DND-41 (cell line): ENCODE results near the gene FCRLA.
"Not testable (repeated sequence)": the region's sequence is repeated elsewhere in the genome, so short reads cannot be mapped to it uniquely, and the experiment has no call there.

Experiments
- ATAC-seq: fragments of 200-7000 bp; cut with Tn5 transposase; 3 replicates; pipeline ENCODE4 v1.9.1; 2021; ENCODE audit warnings: low read depth; ENCODE audit not compliant: insufficient read depth
- DNase-seq: peaks from one replicate; pipeline ENCODE4 v3.0.0-alpha.2; 2020
- H2AFZ ChIP-seq: 2 replicates; pipeline ENCODE4 v1.6.0; 2012; ENCODE audit warnings: low read depth, low read length
- H3K27ac ChIP-seq: 2 replicates; pipeline ENCODE4 v1.5.1; 2012; ENCODE audit warnings: low read length, inconsistent platforms
- H3K27me3 ChIP-seq: fragments of 200-600 bp; sonication (generic); 2 replicates; pipeline ENCODE4 v1.6.0; 2012; ENCODE audit warnings: low read length, mild to moderate bottlenecking, inconsistent platforms; ENCODE audit not compliant: insufficient read depth, poor library complexity
- H3K36me3 ChIP-seq: 2 replicates; pipeline ENCODE4 v1.5.1; 2012; ENCODE audit warnings: low read length, inconsistent platforms; ENCODE audit not compliant: insufficient read depth
- H3K4me1 ChIP-seq: 2 replicates; pipeline ENCODE4 v1.5.1; 2012; ENCODE audit warnings: mild to moderate bottlenecking, low read length; ENCODE audit not compliant: insufficient read depth
- H3K4me2 ChIP-seq: 2 replicates; pipeline ENCODE4 v1.6.0; 2012; ENCODE audit warnings: mild to moderate bottlenecking, moderate library complexity, low read length, inconsistent platforms; ENCODE audit not compliant: insufficient read depth
- H3K4me3 ChIP-seq, 2 experiments: fragments of 200-600 bp in 1 of 2; shearing (Covaris generic) in 1 of 2; 2 replicates each; pipeline ENCODE4 v1.5.1; 2012 to 2016; ENCODE audit warnings: inconsistent platforms in 2 of 2, low read length in 2 of 2, mild to moderate bottlenecking in 2 of 2, low read depth in 1 of 2, moderate library complexity in 1 of 2
- H3K79me2 ChIP-seq: 2 replicates; pipeline ENCODE4 v1.6.0; 2012; ENCODE audit warnings: low read length, inconsistent platforms; ENCODE audit not compliant: insufficient read depth
- H3K9ac ChIP-seq: 2 replicates; pipeline ENCODE4 v1.6.0; 2012; ENCODE audit warnings: low read depth, mild to moderate bottlenecking, inconsistent platforms, low read length, moderate library complexity
- H3K9me3 ChIP-seq: 2 replicates; pipeline ENCODE4 v1.5.1; 2012; ENCODE audit warnings: low read length, moderate library complexity, mild to moderate bottlenecking, inconsistent platforms; ENCODE audit not compliant: insufficient read depth, severe bottlenecking
- H4K20me1 ChIP-seq: 2 replicates; pipeline ENCODE4 v1.6.0; 2012; ENCODE audit warnings: low read length; ENCODE audit not compliant: insufficient read depth
- CTCF ChIP-seq: IDR thresholded peaks from 2 replicates; pipeline ENCODE4 v1.5.1; 2012; ENCODE audit warnings: borderline replicate concordance, low read length, moderate library complexity, mild to moderate bottlenecking; ENCODE audit not compliant: poor library complexity, severe bottlenecking; ENCODE audit errors: extremely low read depth
- EZH2 ChIP-seq: IDR thresholded peaks from 3 replicates; pipeline ENCODE4 v1.6.1; 2012; ENCODE audit warnings: borderline replicate concordance, low read depth, mild to moderate bottlenecking, moderate library complexity, low read length, inconsistent platforms; ENCODE audit not compliant: severe bottlenecking

Gene FCRLA

DNA sequence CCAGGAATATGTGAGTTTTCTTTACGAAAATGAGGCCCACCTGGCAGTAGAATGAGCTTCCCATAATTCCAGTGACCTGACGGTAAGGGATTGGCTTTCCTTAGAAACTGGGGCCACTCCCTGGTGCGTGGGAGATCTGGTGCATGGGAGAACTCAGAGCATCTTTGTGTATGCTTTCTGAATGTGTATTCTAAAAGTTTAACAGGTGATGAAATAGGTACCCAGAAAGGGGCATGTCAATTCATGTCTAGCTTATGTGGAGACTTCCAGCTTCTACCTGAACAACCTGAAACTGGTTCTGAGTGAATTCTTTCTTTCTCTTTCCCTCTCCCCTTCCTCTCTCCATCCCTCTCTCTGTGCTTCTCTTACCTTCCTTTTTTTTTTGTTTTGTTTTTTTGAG lies 15.2 kb upstream of the FCRLA start:
- H4K20me1 ChIP-seq = no peaks in the 10 kb centered on the region
- H3K27me3 ChIP-seq = peaks cover 2% of the 10 kb centered on the region
- no peaks in the 10 kb centered on the region for H3K9me3 ChIP-seq
- H3K27ac ChIP-seq = no peak overlapping the region
- DNase-seq (no peak), ATAC-seq (no peak)
- TF ChIP-seq CTCF (no peak), EZH2 (no peak)
- H3K4me3 ChIP-seq = no peak overlapping the region
- H3K79me2 ChIP-seq = no peaks in the 10 kb centered on the region
- H3K9ac ChIP-seq = no peak overlapping the region
- no peak overlapping the region for H2AFZ ChIP-seq
- H3K4me2 ChIP-seq = no peak overlapping the region
- no peaks in the 10 kb centered on the region for H3K36me3 ChIP-seq
- H3K4me1 ChIP-seq = no peaks in the 10 kb centered on the region

- H3K4me2 ChIP-seq, H3K4me1 ChIP-seq, H2AFZ ChIP-seq, H3K4me3 ChIP-seq, H3K27me3 ChIP-seq, H3K9ac ChIP-seq, H3K36me3 ChIP-seq, H4K20me1 ChIP-seq, H3K27ac ChIP-seq, DNase-seq, H3K9me3 ChIP-seq, H3K79me2 ChIP-seq, ATAC-seq: not testable (repeated sequence)
Observed at GRCh38 chr1:161693020-161693712, 13.9 kb upstream of the FCRLA start.

GRCh38 chr1:161698302-161698701 lies 8.7 kb upstream of the FCRLA start:
- not testable (repeated sequence) for H3K9me3 ChIP-seq, H3K27ac ChIP-seq, H4K20me1 ChIP-seq, H3K79me2 ChIP-seq, H2AFZ ChIP-seq, H3K36me3 ChIP-seq, H3K27me3 ChIP-seq, H3K4me2 ChIP-seq, H3K4me1 ChIP-seq, ATAC-seq, DNase-seq, H3K4me3 ChIP-seq, H3K9ac ChIP-seq

- no peak for ATAC-seq
- H3K27ac ChIP-seq = no peak overlapping the region
- TF ChIP-seq CTCF (no peak), EZH2 (no peak)
- H3K9ac ChIP-seq = no peak overlapping the region
- peaks cover 2% of the 10 kb centered on the region for H3K27me3 ChIP-seq
- H3K9me3 ChIP-seq = no peaks in the 10 kb centered on the region
- no peak overlapping the region for H2AFZ ChIP-seq
- no peak for DNase-seq
- no peak overlapping the region for H3K4me3 ChIP-seq
- no peaks in the 10 kb centered on the region for H3K36me3 ChIP-seq
- no peaks in the 10 kb centered on the region for H4K20me1 ChIP-seq
- H3K79me2 ChIP-seq = no peaks in the 10 kb centered on the region
- H3K4me2 ChIP-seq = no peak overlapping the region
- H3K4me1 ChIP-seq = no peaks in the 10 kb centered on the region
Observed at GRCh38 chr1:161702250-161702649, 4.8 kb upstream of the FCRLA start.
